ENCODE measurements around the gene ACTL8. TPM values are rescaled to one million over a fixed set of nuclear protein-coding genes. Genes with fewer than 3 reads are reported as not detected.

ACTL8 gene
- total and polyA plus RNA-seq, 2 experiments from 2014 or later: 0.38 to 0.71 TPM

GRCh38 chr1:17837233-17838030 is 82.3 kb downstream of the ACTL8 start (continued):
- TF ChIP-seq CTCF (conservative IDR thresholded peaks at IDR 0.05; ENCODE audit: low read depth in 2 of 2) (no peak), ZNF331 (CRISPR knock-in tag; IDR thresholded peaks at IDR 0.05; ENCODE audit: low read depth) (no peak), EZH2 (IDR thresholded peaks at IDR 0.05; ENCODE audit: low read depth, unreplicated experiment) (no peak), ZNF114 (CRISPR knock-in tag; IDR thresholded peaks at IDR 0.05) (no peak)

GRCh38 chr1:17839641-17840196 is 84.6 kb downstream of the ACTL8 start:
- Histone ChIP-seq H3K4me2 (no peak overlapping the region), H3K4me1 (ENCODE audit: insufficient read depth) (no peaks in the 10 kb centered on the region), H4K20me1 (replicated peaks; ENCODE audit: insufficient read depth) (no peaks in the 10 kb centered on the region), H3K4me3 (no peak overlapping the region), H2AFZ (no peak overlapping the region), H3K9me2 (ENCODE audit: insufficient read depth) (no peaks in the 10 kb centered on the region), H3K36me3 (ENCODE audit: insufficient read depth) (no peaks in the 10 kb centered on the region), H3K27ac (ENCODE audit: low read depth) (no peak overlapping the region), H3K27me3 (ENCODE audit: insufficient read depth) (no peaks in the 10 kb centered on the region), H3K79me2 (replicated peaks; ENCODE audit: insufficient read depth) (no peaks in the 10 kb centered on the region), H3F3A (replicated peaks; ENCODE audit: low read depth) (no peaks in the 10 kb centered on the region)
- TF ChIP-seq EZH2phosphoT487 (IDR thresholded peaks at IDR 0.05; ENCODE audit: unreplicated experiment): no peak
- no peak for TF ChIP-seq POLR2AphosphoS5 (IDR thresholded peaks at IDR 0.05; ENCODE audit: low read depth)
- TF ChIP-seq EZH2 (IDR thresholded peaks at IDR 0.05; ENCODE audit: low read depth, unreplicated experiment): no peak
- TF ChIP-seq ZNF114 (CRISPR knock-in tag; IDR thresholded peaks at IDR 0.05): no peak
- TF ChIP-seq STAT1 (IDR thresholded peaks at IDR 0.05; ENCODE audit: unreplicated experiment): no peak
- TF ChIP-seq ZNF462 (CRISPR knock-in tag; IDR thresholded peaks at IDR 0.05): no peak
- ATAC-seq (no peak), DNase-seq (ENCODE audit: low spot score) (no peak)
- Mint-ChIP-seq H3K27ac (no peak overlapping the region), H3K4me1 (no peaks in the 10 kb centered on the region; the same call in 2 of the 3 replicates), H3K9me3 (no peaks in the 10 kb centered on the region), H3K4me3 (no peak overlapping the region), H3K27me3 (ENCODE audit: insufficient read depth, low read depth, poor library complexity) (peaks cover 16% of the 10 kb centered on the region), H3K36me3 (ENCODE audit: low read depth) (no peaks in the 10 kb centered on the region)
